Ectodermal cell (in vitro differentiated cells): Measurements from ENCODE around the gene SHISAL1.

Experiments used
- H3K27ac ChIP-seq: 2 replicates; pipeline ENCODE4 v1.7.0; 2013; ENCODE audit warnings: mild to moderate bottlenecking, low read depth, low read length; ENCODE audit not compliant: insufficient read depth, poor library complexity, severe bottlenecking
- H3K27me3 ChIP-seq: 2 replicates; pipeline ENCODE4 v1.7.0; 2013; ENCODE audit warnings: mild to moderate bottlenecking, low read length; ENCODE audit not compliant: insufficient read depth, control insufficient read depth, poor library complexity, severe bottlenecking
- H3K36me3 ChIP-seq: one replicate; pipeline ENCODE4 v1.7.0; 2013; ENCODE audit warnings: low read length; ENCODE audit not compliant: control insufficient read depth, insufficient read depth
- H3K4me1 ChIP-seq: one replicate; pipeline ENCODE4 v1.7.0; 2013; ENCODE audit warnings: low read length; ENCODE audit not compliant: control insufficient read depth, insufficient read depth
- H3K4me3 ChIP-seq: 2 replicates; pipeline ENCODE4 v1.7.0; 2013; ENCODE audit warnings: low read depth, low read length, control low read depth; ENCODE audit not compliant: insufficient read depth
- H3K9me3 ChIP-seq: 2 replicates; pipeline ENCODE4 v1.7.0; 2013; ENCODE audit warnings: mild to moderate bottlenecking, low read length, moderate library complexity; ENCODE audit not compliant: control insufficient read depth
- WGBS, 2 experiments: methylation state at CpG; one replicate each; pipeline ENCODE4 v1.1.7; 2013; ENCODE audit warnings: missing lambda C conversion rate in 2 of 2; 5-methylcytosine and 5-hydroxymethylcytosine counted together

Gene SHISAL1

DNA sequence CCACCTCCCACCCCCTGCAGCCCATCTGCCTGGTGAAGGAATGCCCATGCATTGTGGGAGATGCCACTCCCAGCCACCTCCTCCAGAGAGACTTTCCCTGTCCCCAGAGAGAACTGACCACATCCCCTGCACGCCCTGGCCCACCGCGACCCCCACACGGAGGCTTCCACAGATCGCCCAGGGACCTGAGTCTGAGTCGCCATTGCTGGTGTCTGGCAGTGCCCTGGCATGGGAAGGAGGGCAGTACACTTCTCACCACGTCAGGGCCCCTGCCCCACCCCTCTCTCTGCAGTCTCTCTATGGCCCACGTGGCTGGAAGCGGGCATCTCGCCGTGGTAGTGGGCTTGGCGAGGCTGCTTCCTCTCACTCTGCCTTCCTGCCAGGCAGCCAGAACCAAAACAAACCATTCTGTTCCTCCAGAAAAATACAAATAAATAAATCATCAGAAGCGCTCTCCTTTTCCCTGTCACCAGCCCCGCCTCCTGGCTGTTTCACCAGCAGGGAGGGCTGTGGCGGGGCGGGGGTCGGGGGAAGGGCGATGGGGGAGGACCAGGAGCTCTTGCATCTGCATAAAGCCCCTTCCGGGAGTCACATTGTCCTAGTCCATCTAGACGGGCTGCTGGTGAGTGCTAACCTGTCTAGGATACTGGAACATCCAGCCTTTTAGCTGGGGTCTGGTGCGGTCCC is 20.9 kb downstream of the SHISAL1 start:
- peaks cover 5% of the 10 kb centered on the region for H3K9me3 ChIP-seq
- no peaks in the 10 kb centered on the region for H3K36me3 ChIP-seq
- no peak overlapping the region for H3K27ac ChIP-seq
- no peak overlapping the region for H3K4me3 ChIP-seq
- H3K27me3 ChIP-seq: no peaks in the 10 kb centered on the region
- 64% methylated on average over 21 of the region's 21 CpGs for WGBS, 2 experiments
- peaks cover 31% of the 10 kb centered on the region for H3K4me1 ChIP-seq

DNA sequence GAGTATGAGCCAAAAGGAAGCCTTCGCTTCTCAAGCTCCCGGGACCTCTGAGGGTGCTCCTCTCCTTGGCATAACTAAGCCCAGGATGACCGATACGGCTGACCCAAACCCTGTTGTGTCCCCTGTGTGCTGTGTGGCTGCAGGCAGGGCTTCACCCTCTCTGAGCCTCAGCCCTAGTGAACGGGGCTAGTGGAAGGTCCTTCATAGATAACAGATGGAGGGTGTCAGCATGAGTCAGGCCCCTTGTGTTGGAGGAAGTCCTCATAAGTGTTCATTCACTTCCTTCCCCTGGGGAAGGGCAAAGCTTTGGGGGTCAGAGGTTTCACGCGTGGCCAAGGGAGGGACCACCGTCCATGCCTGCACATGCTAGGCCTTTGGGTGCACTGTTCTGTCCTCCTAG is 21.5 kb downstream of the SHISAL1 start:
- no peak overlapping the region for H3K4me3 ChIP-seq
- H3K36me3 ChIP-seq: no peaks in the 10 kb centered on the region
- peaks cover 31% of the 10 kb centered on the region for H3K4me1 ChIP-seq
- no peak overlapping the region for H3K27ac ChIP-seq
- H3K27me3 ChIP-seq: no peaks in the 10 kb centered on the region
- 93 to 95% methylated on average over 8 of the region's 8 CpGs for WGBS, 2 experiments
- H3K9me3 ChIP-seq: peaks cover 5% of the 10 kb centered on the region

DNA sequence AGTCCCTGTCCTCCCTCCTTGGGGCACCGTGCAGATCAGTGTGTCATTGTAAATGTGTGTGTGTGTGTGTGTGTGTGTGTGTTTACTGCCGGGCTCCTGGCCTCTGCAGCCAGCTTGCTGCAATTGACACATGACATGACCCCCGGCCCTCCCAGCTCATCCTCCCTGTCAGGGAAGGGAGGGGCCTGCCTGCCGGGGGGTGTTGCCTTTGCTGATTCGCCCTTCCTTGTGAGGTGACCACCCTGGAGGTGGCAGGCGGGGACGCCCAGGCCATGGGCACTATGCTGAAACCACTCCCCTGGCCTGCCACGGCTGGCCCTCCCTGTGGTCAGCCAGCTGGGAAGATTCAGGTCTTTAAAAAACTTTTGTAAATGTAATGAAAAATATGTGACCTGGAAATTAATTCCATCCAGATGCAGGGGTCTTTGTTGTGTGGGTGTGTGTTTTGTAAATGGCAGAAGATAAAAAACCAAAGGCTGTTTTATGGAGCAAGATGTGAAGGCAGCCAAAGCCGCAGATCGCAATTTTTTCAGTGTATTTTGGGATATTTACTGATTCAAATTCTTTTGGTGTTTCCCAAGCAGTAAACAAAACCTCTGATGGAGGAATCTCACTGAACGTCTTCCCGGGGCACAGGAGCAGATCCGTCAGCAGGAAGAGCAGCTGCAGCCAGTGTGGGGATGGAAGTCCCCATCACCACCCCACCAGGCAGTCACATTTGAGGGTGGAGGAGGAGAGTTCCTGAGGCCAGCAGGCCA is 23.2 kb downstream of the SHISAL1 start:
- peaks cover 3% of the 10 kb centered on the region for H3K9me3 ChIP-seq
- H3K27ac ChIP-seq: no peak overlapping the region
- H3K4me1 ChIP-seq: peaks cover 31% of the 10 kb centered on the region
- 38 to 49% methylated on average over 13 of the region's 13 CpGs for WGBS, 2 experiments
- H3K4me3 ChIP-seq: no peak overlapping the region
- H3K36me3 ChIP-seq: no peaks in the 10 kb centered on the region
- H3K27me3 ChIP-seq: no peaks in the 10 kb centered on the region

DNA sequence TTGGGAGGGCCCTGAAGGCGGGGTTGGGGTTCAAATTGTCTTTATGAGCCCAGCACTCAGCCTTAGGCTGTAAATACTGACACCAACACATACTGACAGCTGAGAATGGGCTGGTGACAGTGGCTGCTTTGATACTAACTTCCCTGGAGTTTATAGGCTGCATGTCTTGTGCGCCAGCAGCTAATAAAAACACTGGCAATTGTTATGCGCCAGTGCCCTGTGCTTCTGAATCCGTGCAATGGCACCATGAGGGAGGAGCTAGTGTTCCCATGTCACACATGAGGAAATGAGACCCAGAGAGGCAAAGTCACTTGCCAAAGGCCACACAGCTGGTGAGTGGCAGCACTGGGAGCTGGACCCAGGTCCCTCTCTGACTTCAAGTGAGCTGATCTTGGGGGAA is 23.8 kb downstream of the SHISAL1 start:
- Histone ChIP-seq H3K4me1 (peaks cover 31% of the 10 kb centered on the region), H3K9me3 (no peaks in the 10 kb centered on the region), H3K27me3 (no peaks in the 10 kb centered on the region), H3K36me3 (no peaks in the 10 kb centered on the region), H3K27ac (no peak overlapping the region), H3K4me3 (no peak overlapping the region)
- 81 to 82% methylated on average over 4 of the region's 4 CpGs for WGBS, 2 experiments

DNA sequence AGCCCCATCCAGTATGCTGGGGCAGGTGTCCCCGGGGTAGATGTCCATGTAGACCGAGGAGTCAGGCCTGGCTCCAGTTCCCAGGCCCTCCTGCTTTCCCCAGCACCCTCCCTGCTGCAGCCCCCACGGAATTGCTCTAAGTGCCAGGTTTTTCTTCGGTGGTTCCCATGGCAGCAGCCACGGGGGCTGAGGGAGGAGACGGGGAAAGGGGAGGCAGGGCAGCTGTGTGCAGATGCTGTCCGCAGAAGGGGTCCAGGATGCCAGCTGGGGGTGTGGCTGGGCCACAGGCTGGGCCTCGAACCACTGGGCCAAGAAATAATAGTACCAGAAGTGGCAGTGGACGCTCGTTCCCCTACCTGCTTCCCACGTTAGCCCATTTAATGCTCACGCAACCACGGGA is 25.0 kb downstream of the SHISAL1 start:
- 87 to 91% methylated on average over 13 of the region's 13 CpGs for WGBS, 2 experiments
- no peaks in the 10 kb centered on the region for H3K36me3 ChIP-seq
- no peak overlapping the region for H3K27ac ChIP-seq
- H3K27me3 ChIP-seq: no peaks in the 10 kb centered on the region
- H3K4me3 ChIP-seq: no peak overlapping the region
- peaks cover 27% of the 10 kb centered on the region for H3K4me1 ChIP-seq
- no peaks in the 10 kb centered on the region for H3K9me3 ChIP-seq

DNA sequence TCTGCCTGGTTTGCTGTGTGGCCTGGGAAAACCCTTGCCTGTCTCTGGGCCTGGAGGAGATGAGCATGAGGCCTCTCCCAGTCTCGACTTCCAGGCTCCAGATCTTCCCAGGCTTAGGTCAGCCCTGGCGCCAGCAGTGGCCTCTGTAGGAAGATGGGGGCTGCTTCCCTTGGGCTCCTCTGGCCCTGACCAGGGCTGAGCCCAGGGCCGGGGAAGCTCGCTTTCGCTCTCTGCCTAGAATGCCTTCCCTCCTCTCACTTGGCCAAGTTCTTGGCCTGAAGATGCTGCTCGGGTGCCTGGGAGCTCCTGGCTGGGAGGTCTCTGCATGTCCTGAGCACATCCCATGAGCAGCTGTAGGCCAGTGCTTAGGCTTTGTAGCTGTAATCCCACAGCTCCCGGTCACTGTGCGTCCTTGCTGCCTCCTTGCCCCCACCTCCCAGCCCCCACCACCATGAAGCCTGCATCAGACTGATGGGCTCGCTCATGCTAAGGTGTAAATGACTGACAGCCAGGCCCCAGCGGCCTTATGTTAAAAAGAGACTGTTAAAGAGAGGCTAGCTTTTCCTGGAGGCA is 25.5 kb downstream of the SHISAL1 start:
- H3K27me3 ChIP-seq: no peaks in the 10 kb centered on the region
- no peaks in the 10 kb centered on the region for H3K36me3 ChIP-seq
- WGBS, 2 experiments: 90 to 92% methylated on average over 10 of the region's 10 CpGs
- peaks cover 27% of the 10 kb centered on the region for H3K4me1 ChIP-seq
- no peaks in the 10 kb centered on the region for H3K9me3 ChIP-seq
- H3K4me3 ChIP-seq: no peak overlapping the region
- no peak overlapping the region for H3K27ac ChIP-seq

DNA sequence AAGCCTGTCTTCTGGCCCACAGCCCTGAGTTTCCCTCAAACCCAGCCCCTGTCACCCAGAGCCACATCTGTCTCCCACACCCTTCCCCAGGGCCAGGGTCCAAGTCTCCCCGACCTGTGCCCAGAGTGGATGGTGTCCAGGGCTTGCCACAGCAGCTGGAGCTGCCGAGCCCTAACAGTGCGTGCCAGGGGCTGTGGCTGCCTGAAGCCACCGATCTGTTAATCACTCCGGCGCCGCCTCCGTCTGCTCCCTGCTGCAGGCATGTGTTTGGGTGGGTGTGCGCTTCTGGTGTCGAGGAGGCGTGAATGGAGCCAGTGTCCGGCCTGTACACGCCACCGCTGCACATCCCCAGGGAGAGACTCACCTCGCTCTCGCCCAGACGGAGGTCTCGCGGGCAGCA is 26.1 kb downstream of the SHISAL1 start:
- Histone ChIP-seq H3K36me3 (no peaks in the 10 kb centered on the region), H3K9me3 (no peaks in the 10 kb centered on the region), H3K4me3 (no peak overlapping the region), H3K27me3 (no peaks in the 10 kb centered on the region), H3K4me1 (peaks cover 27% of the 10 kb centered on the region), H3K27ac (no peak overlapping the region)
- WGBS, 2 experiments: 95 to 96% methylated on average over 19 of the region's 19 CpGs

DNA sequence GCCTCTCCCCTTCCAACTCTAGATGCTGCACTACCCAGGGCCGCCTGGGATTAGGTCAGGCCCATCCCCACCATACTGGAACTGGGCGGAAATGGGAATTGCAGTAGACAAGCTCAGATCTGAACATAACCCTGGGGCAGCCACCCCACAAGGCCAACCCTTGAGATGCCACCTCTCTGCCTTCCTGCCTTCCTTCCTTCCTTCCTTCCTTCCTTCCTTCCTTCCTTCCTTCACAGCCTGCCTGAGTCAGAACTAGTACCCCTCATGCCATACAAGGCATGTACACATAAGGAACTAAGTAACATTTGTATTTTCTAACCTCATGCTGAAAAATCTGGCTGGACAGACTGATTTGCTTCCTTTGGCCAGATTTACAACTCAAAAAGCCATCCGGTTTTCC is 28.0 kb downstream of the SHISAL1 start:
- Histone ChIP-seq H3K27ac (no peak overlapping the region), H3K4me3 (no peak overlapping the region), H3K9me3 (no peaks in the 10 kb centered on the region), H3K4me1 (peaks cover 33% of the 10 kb centered on the region), H3K27me3 (no peaks in the 10 kb centered on the region), H3K36me3 (no peaks in the 10 kb centered on the region)
- 87 to 90% methylated on average over 3 of the region's 3 CpGs for WGBS, 2 experiments

DNA sequence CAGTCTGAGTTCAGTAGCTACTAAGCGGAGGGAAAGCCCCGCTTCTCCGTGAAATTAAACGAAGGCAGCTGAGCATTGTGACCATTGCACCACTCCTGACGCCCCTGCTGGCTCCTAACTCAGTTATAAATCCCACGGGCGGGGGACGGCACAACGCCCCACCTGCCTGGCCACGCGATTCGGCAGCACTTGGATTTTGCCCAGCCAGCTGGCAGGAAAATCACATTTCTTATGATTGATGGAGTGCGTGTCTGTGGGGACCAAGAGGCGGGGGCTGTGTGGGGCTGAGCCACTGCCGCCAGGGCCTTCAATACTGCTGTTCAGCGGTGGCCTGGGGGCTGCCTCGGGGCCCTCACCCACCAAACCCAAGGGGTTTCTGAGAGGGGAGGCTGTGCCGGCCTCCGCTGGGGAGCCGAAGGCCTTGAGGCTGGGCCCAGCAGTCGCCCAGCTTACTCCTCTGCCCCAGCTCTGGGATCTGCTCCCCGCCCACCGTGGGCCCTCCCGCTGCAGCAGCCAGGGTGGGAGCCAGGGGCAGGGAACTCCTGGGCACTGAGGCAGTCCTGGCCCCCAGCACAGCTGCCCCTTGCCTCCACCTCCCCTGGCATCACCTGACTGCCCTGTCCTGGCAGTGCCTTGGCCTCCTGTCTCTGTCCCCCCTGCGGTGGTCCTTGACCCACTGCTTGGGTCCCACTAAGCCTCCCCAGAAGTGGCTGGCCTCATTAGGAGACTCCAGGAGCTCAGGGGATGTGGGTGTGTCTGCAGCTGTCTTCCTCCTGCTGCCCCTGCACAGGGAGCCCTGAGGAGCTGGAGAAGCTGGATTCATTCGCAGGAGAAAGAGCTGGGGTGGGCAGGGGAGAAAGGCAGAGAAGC is 30.7 kb downstream of the SHISAL1 start:
- Histone ChIP-seq H3K27me3 (no peaks in the 10 kb centered on the region), H3K27ac (no peak overlapping the region), H3K4me1 (peaks cover 48% of the 10 kb centered on the region), H3K4me3 (no peak overlapping the region), H3K36me3 (no peaks in the 10 kb centered on the region), H3K9me3 (no peaks in the 10 kb centered on the region)
- WGBS, 2 experiments: 90 to 92% methylated on average over 26 of the region's 26 CpGs
